ENCODE data around the gene STAP1.

STAP1 gene

GRCh38 chr4:67593741-67594175, 35.2 kb downstream of the STAP1 start:
- ATAC-seq = no peak
- TF ChIP-seq OSR1 (CRISPR knock-in tag; IDR thresholded peaks at IDR 0.05) (no peak), PPARA (CRISPR knock-in tag; IDR thresholded peaks at IDR 0.05; ENCODE audit: borderline replicate concordance) (no peak), RARB (CRISPR knock-in tag; IDR thresholded peaks at IDR 0.05) (no peak)
- TF ChIP-seq, protein P1, sequence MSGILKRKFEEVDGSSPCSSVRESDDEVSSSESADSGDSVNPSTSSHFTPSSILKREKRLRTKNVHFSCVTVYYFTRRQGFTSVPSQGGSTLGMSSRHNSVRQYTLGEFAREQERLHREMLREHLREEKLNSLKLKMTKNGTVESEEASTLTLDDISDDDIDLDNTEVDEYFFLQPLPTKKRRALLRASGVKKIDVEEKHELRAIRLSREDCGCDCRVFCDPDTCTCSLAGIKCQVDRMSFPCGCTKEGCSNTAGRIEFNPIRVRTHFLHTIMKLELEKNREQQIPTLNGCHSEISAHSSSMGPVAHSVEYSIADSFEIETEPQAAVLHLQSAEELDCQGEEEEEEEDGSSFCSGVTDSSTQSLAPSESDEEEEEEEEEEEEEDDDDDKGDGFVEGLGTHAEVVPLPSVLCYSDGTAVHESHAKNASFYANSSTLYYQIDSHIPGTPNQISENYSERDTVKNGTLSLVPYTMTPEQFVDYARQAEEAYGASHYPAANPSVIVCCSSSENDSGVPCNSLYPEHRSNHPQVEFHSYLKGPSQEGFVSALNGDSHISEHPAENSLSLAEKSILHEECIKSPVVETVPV (CRISPR knock-in tag; IDR thresholded peaks at IDR 0.05) = no peak

- no peak for ATAC-seq
- TF ChIP-seq PPARA (CRISPR knock-in tag; IDR thresholded peaks at IDR 0.05; ENCODE audit: borderline replicate concordance) (no peak), CREB5 (CRISPR knock-in tag; IDR thresholded peaks at IDR 0.05; ENCODE audit: low read depth) (no peak), ARNTL (CRISPR knock-in tag; IDR thresholded peaks at IDR 0.05; ENCODE audit: borderline replicate concordance, low read depth) (no peak), RARB (CRISPR knock-in tag; IDR thresholded peaks at IDR 0.05) (no peak), PATZ1 (CRISPR knock-in tag; IDR thresholded peaks at IDR 0.05; ENCODE audit: borderline replicate concordance) (no peak), ISL1 (CRISPR knock-in tag; IDR thresholded peaks at IDR 0.05) (no peak), ZC3H10 (CRISPR knock-in tag; IDR thresholded peaks at IDR 0.05) (no peak), TCF4 (CRISPR knock-in tag; IDR thresholded peaks at IDR 0.05; ENCODE audit: borderline replicate concordance) (no peak), ZFP30 (CRISPR knock-in tag; IDR thresholded peaks at IDR 0.05) (no peak), ZNF8 (CRISPR knock-in tag; IDR thresholded peaks at IDR 0.05) (no peak), TOX (CRISPR knock-in tag; IDR thresholded peaks at IDR 0.05; ENCODE audit: borderline replicate concordance) (no peak), TSHZ2 (CRISPR knock-in tag; IDR thresholded peaks at IDR 0.05) (no peak), GLIS3 (CRISPR knock-in tag; IDR thresholded peaks at IDR 0.05) (no peak)
- TF ChIP-seq, protein P2, sequence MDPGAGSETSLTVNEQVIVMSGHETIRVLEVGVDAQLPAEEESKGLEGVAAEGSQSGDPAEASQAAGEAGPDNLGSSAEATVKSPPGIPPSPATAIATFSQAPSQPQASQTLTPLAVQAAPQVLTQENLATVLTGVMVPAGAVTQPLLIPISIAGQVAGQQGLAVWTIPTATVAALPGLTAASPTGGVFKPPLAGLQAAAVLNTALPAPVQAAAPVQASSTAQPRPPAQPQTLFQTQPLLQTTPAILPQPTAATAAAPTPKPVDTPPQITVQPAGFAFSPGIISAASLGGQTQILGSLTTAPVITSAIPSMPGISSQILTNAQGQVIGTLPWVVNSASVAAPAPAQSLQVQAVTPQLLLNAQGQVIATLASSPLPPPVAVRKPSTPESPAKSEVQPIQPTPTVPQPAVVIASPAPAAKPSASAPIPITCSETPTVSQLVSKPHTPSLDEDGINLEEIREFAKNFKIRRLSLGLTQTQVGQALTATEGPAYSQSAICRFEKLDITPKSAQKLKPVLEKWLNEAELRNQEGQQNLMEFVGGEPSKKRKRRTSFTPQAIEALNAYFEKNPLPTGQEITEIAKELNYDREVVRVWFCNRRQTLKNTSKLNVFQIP (CRISPR knock-in tag; IDR thresholded peaks at IDR 0.05; ENCODE audit: borderline replicate concordance, low read depth) = no peak
Observed at GRCh38 chr4:67603310-67604028, 44.9 kb downstream of the STAP1 start.

GRCh38 chr4:67604029-67604381, 45.5 kb downstream of the STAP1 start:
- no peak for ATAC-seq
- TF ChIP-seq TSHZ2 (CRISPR knock-in tag; IDR thresholded peaks at IDR 0.05) (no peak), PATZ1 (CRISPR knock-in tag; IDR thresholded peaks at IDR 0.05; ENCODE audit: borderline replicate concordance) (no peak), TCF4 (CRISPR knock-in tag; IDR thresholded peaks at IDR 0.05; ENCODE audit: borderline replicate concordance) (no peak), BACH2 (CRISPR knock-in tag; IDR thresholded peaks at IDR 0.05; ENCODE audit: borderline replicate concordance) (no peak), PPARA (CRISPR knock-in tag; IDR thresholded peaks at IDR 0.05; ENCODE audit: borderline replicate concordance) (no peak), ESRRG (CRISPR knock-in tag; IDR thresholded peaks at IDR 0.05) (no peak)
- TF ChIP-seq, protein P1 (CRISPR knock-in tag; IDR thresholded peaks at IDR 0.05) = no peak
- TF ChIP-seq, protein P2 (CRISPR knock-in tag; IDR thresholded peaks at IDR 0.05; ENCODE audit: borderline replicate concordance, low read depth) = no peak

Data from SK-N-SH treated with all-trans-retinoic acid at 6 μM for 48 hours (cell line).